Osteoblast (primary cell): Measurements from ENCODE around the gene RAB8B. TPM values are rescaled to one million over a fixed set of nuclear protein-coding genes. Genes with fewer than 3 reads are reported as not detected.

Source experiments
- DNase-seq: peaks from one replicate; pipeline ENCODE4 v3.0.0; 2011; ENCODE audit warnings: low spot score, mixed read lengths; ENCODE audit not compliant: insufficient read length; ENCODE audit errors: missing footprints
- H2AFZ ChIP-seq: 2 replicates; pipeline ENCODE4 v1.6.0; 2011; ENCODE audit warnings: mild to moderate bottlenecking, low read length
- H3K27ac ChIP-seq: 2 replicates; pipeline ENCODE4 v1.5.1; 2011; ENCODE audit warnings: mild to moderate bottlenecking, low read depth, low read length, moderate library complexity
- H3K27me3 ChIP-seq: 2 replicates; pipeline ENCODE4 v1.6.0; 2012; ENCODE audit warnings: mild to moderate bottlenecking, control low read depth, inconsistent platforms, low read length, moderate library complexity; ENCODE audit not compliant: insufficient read depth
- H3K36me3 ChIP-seq: 2 replicates; pipeline ENCODE4 v1.5.1; 2011; ENCODE audit warnings: mild to moderate bottlenecking, low read length, control low read depth, moderate library complexity; ENCODE audit not compliant: insufficient read depth
- H3K4me1 ChIP-seq: 2 replicates; pipeline ENCODE4 v1.5.1; 2011; ENCODE audit warnings: mild to moderate bottlenecking, low read length, control low read depth, moderate library complexity; ENCODE audit not compliant: insufficient read depth
- H3K4me2 ChIP-seq: 2 replicates; pipeline ENCODE4 v1.6.0; 2011; ENCODE audit warnings: mild to moderate bottlenecking, low read length; ENCODE audit not compliant: insufficient read depth
- H3K4me3 ChIP-seq: fragments of 200-600 bp; sonication (generic); 3 replicates; pipeline ENCODE4 v1.5.1; 2012; ENCODE audit warnings: mild to moderate bottlenecking, low read length, inconsistent platforms; ENCODE audit not compliant: insufficient read depth
- H3K79me2 ChIP-seq: 2 replicates; pipeline ENCODE4 v1.6.0; 2012; ENCODE audit warnings: mild to moderate bottlenecking, low read length, control low read depth, inconsistent platforms; ENCODE audit not compliant: insufficient read depth
- H3K9me3 ChIP-seq: 2 replicates; pipeline ENCODE4 v1.5.1; 2011; ENCODE audit warnings: low read depth, low read length, control low read depth
- H4K20me1 ChIP-seq: 2 replicates; pipeline ENCODE4 v1.6.0; 2012; ENCODE audit warnings: mild to moderate bottlenecking, low read length, control low read depth; ENCODE audit not compliant: insufficient read depth
- total RNA-seq: library from RNA; depleted of rRNA; stranded (reverse); fragments of >200 nt; gene quantifications from 2 replicates; pipeline ENCODE4 v1.2.3, GENCODE V29; 2012
- TF ChIP-seq, protein P1 (sequence below): IDR thresholded peaks from 2 replicates; pipeline ENCODE4 v1.5.1; 2011; ENCODE audit warnings: mild to moderate bottlenecking, low read depth, low read length, moderate library complexity; ENCODE audit errors: extremely low read depth

RAB8B gene
- total RNA-seq, 1 donor = 57.5 TPM

DNA sequence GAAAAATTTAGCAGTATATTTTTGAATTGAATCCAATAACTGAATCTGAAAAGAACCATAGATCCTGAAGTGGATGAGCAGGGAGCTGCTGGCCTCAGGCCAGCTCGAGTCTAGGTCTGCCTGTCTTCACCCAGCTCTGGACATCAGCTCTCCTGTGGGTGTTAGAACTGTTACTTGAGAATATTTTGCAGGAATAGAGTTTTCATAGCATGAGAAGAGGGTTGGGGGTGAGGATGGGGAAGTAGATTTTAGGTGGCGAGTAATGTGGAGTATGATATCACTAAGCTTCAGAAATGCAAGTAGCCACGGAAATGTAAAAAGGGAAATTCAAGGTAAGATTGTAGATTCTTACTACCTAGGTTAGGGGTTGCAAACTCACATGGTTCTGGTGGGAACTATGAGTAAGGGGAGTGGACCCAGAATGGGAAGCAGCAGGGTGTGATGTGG, 6.2 kb downstream of the RAB8B start:
- TF ChIP-seq, protein P1, sequence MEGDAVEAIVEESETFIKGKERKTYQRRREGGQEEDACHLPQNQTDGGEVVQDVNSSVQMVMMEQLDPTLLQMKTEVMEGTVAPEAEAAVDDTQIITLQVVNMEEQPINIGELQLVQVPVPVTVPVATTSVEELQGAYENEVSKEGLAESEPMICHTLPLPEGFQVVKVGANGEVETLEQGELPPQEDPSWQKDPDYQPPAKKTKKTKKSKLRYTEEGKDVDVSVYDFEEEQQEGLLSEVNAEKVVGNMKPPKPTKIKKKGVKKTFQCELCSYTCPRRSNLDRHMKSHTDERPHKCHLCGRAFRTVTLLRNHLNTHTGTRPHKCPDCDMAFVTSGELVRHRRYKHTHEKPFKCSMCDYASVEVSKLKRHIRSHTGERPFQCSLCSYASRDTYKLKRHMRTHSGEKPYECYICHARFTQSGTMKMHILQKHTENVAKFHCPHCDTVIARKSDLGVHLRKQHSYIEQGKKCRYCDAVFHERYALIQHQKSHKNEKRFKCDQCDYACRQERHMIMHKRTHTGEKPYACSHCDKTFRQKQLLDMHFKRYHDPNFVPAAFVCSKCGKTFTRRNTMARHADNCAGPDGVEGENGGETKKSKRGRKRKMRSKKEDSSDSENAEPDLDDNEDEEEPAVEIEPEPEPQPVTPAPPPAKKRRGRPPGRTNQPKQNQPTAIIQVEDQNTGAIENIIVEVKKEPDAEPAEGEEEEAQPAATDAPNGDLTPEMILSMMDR = no peak
- no peaks in the 10 kb centered on the region for H3K36me3 ChIP-seq
- peaks cover 94% of the 10 kb centered on the region for H3K79me2 ChIP-seq
- H3K4me1 ChIP-seq = peaks cover 22% of the 10 kb centered on the region
- no peak overlapping the region for H2AFZ ChIP-seq
- no peak overlapping the region for H3K27ac ChIP-seq
- no peak overlapping the region for H3K4me3 ChIP-seq
- H3K9me3 ChIP-seq = no peaks in the 10 kb centered on the region
- H3K27me3 ChIP-seq = no peaks in the 10 kb centered on the region
- no peak for DNase-seq
- H4K20me1 ChIP-seq = peaks cover 38% of the 10 kb centered on the region
- H3K4me2 ChIP-seq = no peak overlapping the region

DNA sequence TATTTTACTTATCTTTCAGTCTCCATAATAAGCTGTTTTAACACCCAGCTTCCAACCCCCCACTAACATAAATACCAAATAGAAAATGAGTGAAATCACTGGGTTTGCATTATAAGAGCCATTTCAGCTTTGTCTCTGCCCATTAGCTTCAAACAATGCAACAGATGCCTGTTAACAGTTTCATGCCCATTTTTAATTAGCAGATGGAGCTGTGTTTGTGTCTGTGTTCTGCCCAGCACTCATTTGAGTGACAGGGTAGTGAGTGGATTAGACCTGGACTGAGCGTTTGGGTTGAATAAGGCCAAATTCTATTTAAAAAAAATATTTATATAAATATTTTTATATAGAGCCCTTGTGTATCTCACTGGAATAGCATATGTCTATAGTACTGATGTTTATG, 7.4 kb downstream of the RAB8B start:
- Histone ChIP-seq H3K79me2 (peaks cover 94% of the 10 kb centered on the region), H3K4me1 (peaks cover 11% of the 10 kb centered on the region), H3K36me3 (no peaks in the 10 kb centered on the region), H3K9me3 (no peaks in the 10 kb centered on the region), H4K20me1 (peaks cover 29% of the 10 kb centered on the region), H3K27ac (no peak overlapping the region), H3K4me2 (no peak overlapping the region), H2AFZ (no peak overlapping the region), H3K4me3 (no peak overlapping the region), H3K27me3 (no peaks in the 10 kb centered on the region)
- TF ChIP-seq, protein P1 = no peak
- DNase-seq = no peak

DNA sequence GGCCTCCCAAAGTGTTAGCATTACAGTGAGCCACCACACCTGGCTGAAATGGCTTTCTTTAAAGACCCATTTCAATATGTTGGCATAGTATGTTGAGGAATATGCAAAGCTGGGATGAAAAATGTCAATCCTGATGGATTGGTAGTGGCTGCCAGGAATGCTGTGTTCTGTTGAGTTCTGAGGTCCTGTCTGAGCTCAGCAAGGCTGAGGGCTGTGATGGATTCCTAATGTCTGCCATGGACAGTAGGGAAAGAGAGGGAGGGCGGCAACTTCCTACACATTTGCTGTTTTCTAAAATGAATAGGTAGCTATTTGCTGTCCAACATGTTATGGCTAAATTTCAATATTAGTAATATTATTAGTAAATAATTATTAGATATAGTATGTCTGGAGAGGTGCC, 8.2 kb downstream of the RAB8B start:
- no peak overlapping the region for H2AFZ ChIP-seq
- H3K27ac ChIP-seq = no peak overlapping the region
- H3K79me2 ChIP-seq = peaks cover 91% of the 10 kb centered on the region
- no peak for DNase-seq
- H3K4me3 ChIP-seq = no peak overlapping the region
- TF ChIP-seq, protein P1 = no peak
- no peaks in the 10 kb centered on the region for H3K9me3 ChIP-seq
- peaks cover 14% of the 10 kb centered on the region for H3K4me1 ChIP-seq
- H3K27me3 ChIP-seq = no peaks in the 10 kb centered on the region
- H3K4me2 ChIP-seq = no peak overlapping the region
- no peaks in the 10 kb centered on the region for H3K36me3 ChIP-seq
- H4K20me1 ChIP-seq = peaks cover 22% of the 10 kb centered on the region

DNA sequence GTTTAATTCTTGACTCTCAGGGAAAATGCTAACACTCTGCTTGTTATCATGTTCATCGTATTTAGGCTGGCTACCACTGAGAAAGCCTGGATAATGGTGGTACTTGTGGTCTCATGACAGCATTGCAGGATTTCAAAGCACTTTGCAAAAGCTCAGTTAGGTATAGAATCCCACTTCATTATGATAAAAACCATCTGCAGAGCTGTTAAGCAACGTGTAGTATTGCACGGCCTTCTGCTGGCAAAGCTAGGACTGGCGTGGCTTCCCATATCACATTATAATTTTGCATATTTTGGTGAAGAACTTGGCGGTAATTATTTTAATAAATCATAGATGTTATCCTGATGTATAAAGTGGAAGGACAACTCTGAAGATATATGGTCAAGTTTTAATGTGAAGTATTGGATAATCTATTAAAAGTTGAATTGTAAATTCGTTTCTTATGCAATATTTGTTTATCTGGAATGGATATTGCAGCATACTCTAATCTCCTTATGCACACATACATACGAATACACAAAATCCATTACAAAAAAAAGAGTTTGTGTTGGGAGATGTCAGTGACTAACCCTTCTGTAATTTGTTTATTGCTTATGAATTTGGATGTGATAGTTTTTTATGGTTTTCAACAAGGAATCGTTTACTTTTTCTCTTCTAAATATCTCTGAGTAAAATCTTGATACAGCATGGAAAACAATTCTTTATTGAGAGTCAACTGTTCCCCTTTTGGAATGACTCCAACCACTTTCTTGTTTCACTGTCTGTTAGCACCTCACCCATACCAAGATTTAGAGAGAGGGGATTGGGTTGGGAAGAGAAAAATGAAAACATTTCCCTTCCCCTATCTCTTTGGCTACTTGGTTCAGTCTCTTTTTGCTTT, 9.2 kb downstream of the RAB8B start:
- H3K36me3 ChIP-seq = no peaks in the 10 kb centered on the region
- no peak overlapping the region for H3K27ac ChIP-seq
- no peaks in the 10 kb centered on the region for H3K27me3 ChIP-seq
- DNase-seq = no peak
- peaks cover 20% of the 10 kb centered on the region for H4K20me1 ChIP-seq
- no peak overlapping the region for H3K4me3 ChIP-seq
- H2AFZ ChIP-seq = no peak overlapping the region
- H3K4me1 ChIP-seq = peaks cover 23% of the 10 kb centered on the region
- TF ChIP-seq, protein P1 = no peak
- H3K9me3 ChIP-seq = no peaks in the 10 kb centered on the region
- no peak overlapping the region for H3K4me2 ChIP-seq
- H3K79me2 ChIP-seq = peaks cover 91% of the 10 kb centered on the region
